Stimulated activated CD4-positive, alpha-beta T cell treated with anti-CD3 and anti-CD28 coated beads, TNF-alpha, amount 100 ng/mL, for 4 hours (primary cell): ENCODE results near the gene ZMYM2.
"Not testable (repeated sequence)": the region's sequence is repeated elsewhere in the genome, so short reads cannot be mapped to it uniquely, and the experiment has no call there.

ENCODE experiments used
- DNase-seq, 3 experiments: peaks; one replicate each; pipeline ENCODE4 v3.0.0-alpha.2; 2020; ENCODE audit warnings: low read depth in 3 of 3

ZMYM2 gene

DNA sequence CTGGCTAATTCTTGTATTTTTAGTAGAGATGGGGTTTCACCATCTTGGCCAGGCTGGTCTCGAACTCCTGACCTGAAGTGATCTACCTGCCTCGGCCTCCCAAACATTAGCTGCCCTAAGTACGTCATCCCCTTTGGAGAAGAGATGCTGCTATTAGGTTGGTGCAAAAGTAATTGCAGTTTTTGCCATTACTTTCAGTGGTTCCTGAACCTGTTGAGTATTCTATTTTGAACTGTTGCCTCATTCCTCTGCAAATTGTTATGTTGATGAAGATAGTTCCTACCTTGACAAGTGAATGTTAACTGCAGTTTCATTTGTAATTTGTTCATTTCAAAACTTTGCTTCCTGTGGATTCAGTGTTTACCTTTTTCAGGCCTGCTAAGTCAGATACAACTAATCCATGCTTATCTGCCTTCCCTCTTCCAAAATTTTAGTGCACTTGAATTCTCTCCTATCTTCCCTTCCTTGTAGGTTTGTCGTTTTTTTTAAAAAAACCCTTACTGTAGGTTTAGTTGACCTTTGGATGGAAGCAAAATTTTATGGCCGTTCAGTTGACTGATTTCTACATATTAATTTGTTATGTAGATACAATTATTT lies 24.0 kb downstream of the ZMYM2 start:
- no peak for DNase-seq

DNA sequence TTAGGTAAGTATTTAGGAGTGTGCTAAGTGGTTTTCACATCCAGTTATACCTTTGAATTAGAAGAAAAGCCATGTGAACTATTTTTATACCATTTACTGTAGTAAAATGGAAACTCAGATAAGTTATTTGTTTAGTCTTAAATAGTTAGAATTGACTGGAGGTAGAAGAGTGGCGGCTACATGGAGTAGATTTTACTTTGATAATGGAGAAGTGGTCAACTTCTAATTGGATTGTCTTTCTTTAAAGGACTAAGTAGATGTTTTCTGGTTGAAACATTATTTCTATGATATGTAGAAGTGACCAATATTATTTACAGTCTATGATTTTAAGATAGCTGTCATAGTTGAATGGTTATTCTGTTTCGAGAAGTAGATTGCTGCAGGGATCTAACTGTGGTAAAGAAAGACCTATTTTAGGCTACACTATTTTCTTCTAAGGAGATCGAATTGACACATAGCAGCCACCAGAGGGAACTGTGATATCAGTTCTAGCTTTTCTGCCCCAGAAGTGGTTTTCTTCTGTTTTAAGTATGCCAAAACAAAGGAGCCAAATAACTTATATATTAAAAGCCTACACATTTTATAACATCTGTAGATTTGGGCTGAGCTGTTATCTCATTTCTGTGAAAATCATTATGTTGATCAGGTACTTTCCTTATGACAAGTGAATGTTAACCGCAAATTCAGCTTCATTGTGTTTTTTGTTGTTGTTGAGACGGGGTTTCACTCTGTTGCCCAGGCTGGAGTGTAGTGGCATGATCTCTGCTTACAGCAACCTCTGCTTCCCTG lies 26.1 kb downstream of the ZMYM2 start:
- no peak for DNase-seq

DNA sequence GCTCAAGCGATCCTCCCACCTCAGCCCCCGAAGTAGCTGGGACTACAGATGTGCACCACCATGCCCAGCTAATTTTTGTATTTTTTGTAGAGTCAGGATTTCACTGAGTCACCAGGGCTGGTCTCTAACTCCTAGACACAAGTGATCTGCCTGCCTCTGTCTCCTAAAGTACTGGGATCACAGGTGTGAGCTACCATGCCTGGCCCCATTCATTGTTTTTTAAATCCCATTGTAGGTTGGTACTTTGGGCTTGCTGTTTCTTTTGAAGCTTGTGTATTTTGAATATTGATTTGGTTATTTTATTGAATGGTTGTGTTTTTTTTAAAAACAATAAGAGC lies 26.7 kb downstream of the ZMYM2 start:
- no peak for DNase-seq

GRCh38 chr13:19991531-19991930 lies 33.0 kb downstream of the ZMYM2 start:
- DNase-seq = no peak

DNA sequence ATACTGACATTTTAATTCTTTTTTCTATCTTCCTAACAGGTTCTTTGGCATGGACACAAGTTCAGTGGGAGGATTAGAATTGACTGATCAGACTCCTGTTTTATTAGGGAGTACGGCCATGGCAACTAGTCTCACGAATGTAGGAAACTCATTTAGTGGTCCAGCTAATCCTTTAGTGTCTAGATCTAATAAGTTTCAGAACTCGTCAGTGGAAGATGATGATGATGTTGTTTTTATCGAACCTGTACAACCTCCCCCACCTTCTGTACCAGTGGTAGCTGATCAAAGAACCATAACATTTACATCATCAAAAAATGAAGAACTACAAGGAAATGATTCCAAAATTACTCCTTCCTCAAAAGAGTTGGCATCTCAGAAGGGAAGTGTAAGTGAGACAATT lies 34.5 kb downstream of the ZMYM2 start:
- DNase-seq = no peak

DNA sequence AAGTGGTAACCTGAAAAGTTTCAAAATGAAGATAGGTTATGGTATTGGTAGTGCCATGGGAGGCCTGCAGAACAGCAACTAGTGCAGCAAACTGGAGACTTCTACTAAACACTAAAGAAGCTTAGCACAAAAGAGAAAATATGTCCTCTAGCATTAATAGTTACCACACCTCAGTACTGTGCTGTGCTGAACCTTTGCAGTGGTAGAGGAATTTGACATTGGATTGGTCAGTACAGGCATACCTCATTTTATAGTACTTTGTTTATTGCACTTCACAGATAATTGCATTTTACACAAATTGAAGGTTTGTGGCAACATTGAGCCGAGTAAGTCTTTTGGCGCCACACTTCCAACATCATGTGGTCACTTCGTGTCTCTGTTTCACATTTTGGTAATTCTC lies 40.4 kb downstream of the ZMYM2 start:
- no peak for DNase-seq

GRCh38 chr13:20000062-20000552 lies 41.6 kb downstream of the ZMYM2 start:
- DNase-seq = no peak

DNA sequence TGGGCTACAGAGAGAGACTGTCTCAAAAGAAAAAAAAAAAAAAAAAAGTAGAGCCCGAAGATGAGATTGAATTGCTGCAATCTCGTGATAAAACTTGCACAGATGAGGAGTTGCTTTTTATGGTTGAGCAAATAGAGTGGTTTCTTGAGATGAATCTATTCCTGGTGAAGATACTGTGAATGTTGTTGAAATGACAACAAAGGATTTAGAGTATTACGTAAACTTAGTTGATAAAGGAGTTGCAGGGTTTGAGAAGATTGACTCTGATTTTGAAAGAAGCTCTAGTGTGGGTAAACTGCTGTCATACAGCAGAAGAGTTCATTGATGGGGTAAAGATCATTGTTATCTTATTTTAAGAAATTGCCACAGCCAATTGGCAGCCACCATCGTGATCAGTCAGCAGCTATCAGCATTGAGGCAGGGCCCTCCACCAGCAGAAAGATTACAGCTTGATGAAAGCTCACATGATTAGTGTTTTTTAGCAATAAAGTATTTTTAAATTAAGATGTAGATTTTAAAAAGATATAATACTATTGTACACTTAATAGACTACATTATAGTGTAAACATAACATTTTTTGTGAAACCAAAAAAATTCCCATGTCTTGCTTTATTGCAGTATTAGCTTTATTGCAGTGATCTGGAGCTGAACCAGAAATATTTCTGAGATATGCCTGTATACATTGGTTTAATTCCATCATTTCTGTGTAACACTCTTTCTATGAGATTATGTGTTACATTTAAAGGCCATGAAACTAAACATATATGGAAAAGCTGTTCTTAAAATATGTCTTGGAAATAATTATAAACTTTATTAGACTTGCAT lies 43.1 kb downstream of the ZMYM2 start:
- DNase-seq = no peak

- DNase-seq = no peak
Observed at GRCh38 chr13:20002787-20003186, 44.3 kb downstream of the ZMYM2 start.

DNA sequence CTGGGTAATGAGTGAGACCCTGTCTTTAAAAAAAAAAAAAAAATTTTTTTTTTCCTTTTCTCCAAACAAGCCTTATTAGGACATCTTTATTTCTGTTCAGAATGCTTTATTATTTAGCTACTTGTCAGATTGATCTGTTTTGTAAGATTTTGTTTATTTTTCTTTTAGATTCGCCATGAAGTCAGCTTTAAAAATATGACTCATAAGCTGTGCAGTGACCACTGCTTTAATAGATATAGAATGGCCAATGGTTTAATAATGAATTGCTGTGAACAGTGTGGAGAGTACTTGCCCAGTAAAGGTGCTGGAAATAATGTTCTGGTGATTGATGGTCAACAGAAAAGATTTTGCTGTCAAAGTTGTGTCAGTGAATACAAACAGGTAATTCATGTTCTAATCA lies 47.7 kb downstream of the ZMYM2 start:
- DNase-seq = no peak

GRCh38 chr13:20015763-20016162 lies 57.2 kb downstream of the ZMYM2 start:
- no peak for DNase-seq

DNA sequence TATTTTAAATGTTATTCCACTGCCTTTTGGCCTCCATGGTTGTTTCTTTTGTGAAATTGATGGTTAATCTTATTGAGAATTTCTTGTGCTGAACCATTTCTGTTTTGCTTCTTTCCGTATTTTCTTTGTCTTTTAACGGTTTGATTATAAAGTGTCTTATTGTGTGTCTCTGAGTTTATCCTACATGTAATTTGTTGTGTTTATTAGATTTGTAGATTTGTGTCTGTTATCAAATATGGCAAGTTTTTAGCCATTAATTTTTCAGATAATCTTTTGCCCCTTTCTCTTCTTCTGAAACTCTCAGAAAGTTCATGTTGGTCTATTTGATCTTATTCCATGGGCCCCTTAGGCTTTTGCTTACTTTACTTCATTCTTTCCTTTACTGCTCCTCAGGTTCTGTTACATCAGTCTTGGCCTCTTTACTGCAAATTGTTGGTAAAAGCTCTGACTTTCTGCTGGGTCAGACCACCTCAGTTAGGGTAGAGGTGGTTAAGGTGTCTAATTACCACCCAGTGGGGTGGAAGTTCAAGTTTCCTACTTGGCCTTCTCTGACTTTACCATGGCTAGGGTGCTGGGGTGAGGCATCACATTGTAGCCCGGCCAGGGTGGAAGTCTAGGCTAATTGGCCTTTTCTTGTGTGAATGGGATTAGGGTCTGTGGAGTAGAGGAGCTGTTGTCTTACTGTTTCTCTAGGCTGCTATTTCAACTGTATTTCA lies 58.3 kb downstream of the ZMYM2 start:
- DNase-seq = no peak

DNA sequence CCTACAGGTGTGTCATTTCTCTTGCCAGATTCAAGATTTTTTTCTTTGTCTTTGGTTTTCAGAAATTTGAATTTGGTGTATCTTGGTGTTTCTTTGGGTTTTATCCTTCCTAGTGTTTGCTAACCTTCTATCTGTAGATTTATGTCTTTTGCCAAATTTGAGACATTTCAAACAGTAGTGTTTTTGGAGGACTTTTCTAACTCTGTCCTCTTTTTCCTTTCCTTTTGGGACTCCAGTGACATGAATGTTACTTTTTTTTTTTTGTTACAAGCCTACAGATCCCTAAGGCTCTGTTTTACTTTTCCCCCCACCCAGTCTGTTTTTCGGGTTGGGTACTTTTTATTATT lies 58.8 kb downstream of the ZMYM2 start:
- no peak for DNase-seq

DNA sequence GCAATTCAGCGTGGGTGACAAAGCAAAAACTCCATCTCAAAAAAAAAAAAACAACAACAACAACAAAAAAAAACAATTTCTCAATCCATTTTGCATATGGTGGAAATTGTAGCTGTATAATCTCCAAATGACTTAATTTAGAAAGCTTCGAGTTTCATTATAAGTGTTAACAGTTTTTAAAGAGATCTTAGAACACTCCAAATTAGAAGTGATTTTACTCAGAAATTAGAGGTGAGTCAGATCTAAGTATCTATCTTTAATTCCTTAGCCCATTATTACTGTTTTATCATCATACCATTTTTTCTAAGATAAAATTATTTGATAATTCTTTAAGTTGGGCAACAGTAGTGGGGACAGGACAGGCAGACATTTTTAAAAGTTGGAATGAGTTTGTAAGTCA lies 60.5 kb downstream of the ZMYM2 start:
- no peak for DNase-seq

GRCh38 chr13:20024702-20025101 lies 66.2 kb downstream of the ZMYM2 start:
- DNase-seq = no peak

GRCh38 chr13:20028953-20029352 lies 70.4 kb downstream of the ZMYM2 start:
- DNase-seq = no peak

- DNase-seq = no peak
Observed at GRCh38 chr13:20033486-20033885, 75.0 kb downstream of the ZMYM2 start.

GRCh38 chr13:20035130-20035529 lies 76.6 kb downstream of the ZMYM2 start:
- DNase-seq = no peak

GRCh38 chr13:20037908-20038307 lies 79.4 kb downstream of the ZMYM2 start:
- DNase-seq = no peak

DNA sequence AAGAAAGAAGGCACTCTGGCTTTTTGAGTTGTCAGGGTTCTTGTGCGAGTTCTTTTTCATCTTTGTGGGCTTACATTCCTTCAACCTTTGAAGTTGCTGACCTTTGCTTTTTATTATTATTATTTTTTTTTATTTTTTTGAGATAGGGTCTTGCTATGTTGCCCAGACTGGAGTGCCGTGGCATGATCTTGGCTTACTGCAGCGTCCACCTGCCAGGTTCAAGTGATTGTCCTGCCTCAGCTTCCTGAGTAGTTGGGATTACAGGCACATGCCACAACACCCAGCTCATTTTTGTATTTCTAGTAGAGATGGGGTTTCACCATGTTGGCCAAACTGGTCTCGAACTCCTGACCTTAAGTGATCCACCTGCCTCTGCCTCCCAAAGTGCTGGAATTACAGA lies 84.1 kb downstream of the ZMYM2 start:
- not testable (repeated sequence) for DNase-seq

GRCh38 chr13:20043207-20043925 lies 84.8 kb downstream of the ZMYM2 start:
- no peak for DNase-seq

- no peak for DNase-seq
Observed at GRCh38 chr13:20044086-20044485, 85.6 kb downstream of the ZMYM2 start.
